Measurements from ENCODE around the gene KBTBD6. TPM values are rescaled to one million over a fixed set of nuclear protein-coding genes. Genes with fewer than 3 reads are reported as not detected.

KBTBD6 gene
- total RNA-seq (2021) (9.2 to 10.3 TPM (median 10.2 TPM) in 3 replicates), Bru-seq, nascent RNA (percentile 95 among the genes with signal in this experiment)
- long read RNA-seq, experiment 1, full-length matches to known transcripts: 58 of 59 reads
- long read RNA-seq, experiment 1, partial matches to known transcripts: 0 of 59 reads
- long read RNA-seq, experiment 1, other reads (novel, unspliced or antisense): 1 of 59 reads
- long read RNA-seq, experiment 2, full-length matches to known transcripts: 13 of 13 reads
- long read RNA-seq, experiment 2, partial matches to known transcripts: 0 of 13 reads
- long read RNA-seq, experiment 2, other reads (novel, unspliced or antisense): 0 of 13 reads
- long read RNA-seq, experiment 3, full-length matches to known transcripts: 7 of 8 reads
- long read RNA-seq, experiment 3, partial matches to known transcripts: 0 of 8 reads
- long read RNA-seq, experiment 3, other reads (novel, unspliced or antisense): 1 of 8 reads

GRCh38 chr13:41132512-41133152 is at the start of gene KBTBD6:
KBTBD6 (minus strand) TSS chr13:41132802; CDS start chr13:41132511, 291 bp downstream.
- H3K9me3 Mint-ChIP-seq: no peaks in the 10 kb centered on the region
- no peaks in the 10 kb centered on the region for H3K27me3 Mint-ChIP-seq (ENCODE audit: low read depth)
- peak within 1 kb of the TSS; percentile 94 for H3K27ac Mint-ChIP-seq
- H3K4me1 Mint-ChIP-seq: peaks cover 43% of the 10 kb centered on the region
- peak; percentile 96 for DNase-seq (ENCODE audit: low spot score)
- CTCF ChIA-PET: no interaction called here
- POLR2A ChIA-PET: no interaction called here
- peak; percentile 98 for ATAC-seq
- H3K4me3 Mint-ChIP-seq: peak within 1 kb of the TSS; percentile 96
- peaks cover 3% of the 10 kb centered on the region; the same call in 1 of the 2 replicates for H3K36me3 Mint-ChIP-seq
- TF ChIP-seq NFE2L1 (CRISPR knock-in tag; IDR thresholded peaks at IDR 0.05) (peak; percentile 66), E2F5 (CRISPR knock-in tag; IDR thresholded peaks at IDR 0.05) (no peak), ZNF232 (CRISPR knock-in tag; IDR thresholded peaks at IDR 0.05) (no peak), ZNF425 (CRISPR knock-in tag; conservative IDR thresholded peaks at IDR 0.05) (no peak), E2F1 (CRISPR knock-in tag; IDR thresholded peaks at IDR 0.05) (no peak), SP1 (CRISPR knock-in tag; conservative IDR thresholded peaks at IDR 0.05) (peak; percentile 68), AR (CRISPR knock-in tag; IDR thresholded peaks at IDR 0.05) (no peak), ZMAT4 (CRISPR knock-in tag; IDR thresholded peaks at IDR 0.05) (no peak), CREB1 (CRISPR knock-in tag; IDR thresholded peaks at IDR 0.05) (no peak), CREM (CRISPR knock-in tag; IDR thresholded peaks at IDR 0.05) (peak; percentile 81; the same call in 1 of the 2 replicates), ATF1 (CRISPR knock-in tag; IDR thresholded peaks at IDR 0.05) (no peak), JUN (CRISPR knock-in tag; IDR thresholded peaks at IDR 0.05) (no peak), ETV6 (CRISPR knock-in tag; IDR thresholded peaks at IDR 0.05) (no peak), ARID4B (CRISPR knock-in tag; IDR thresholded peaks at IDR 0.05; ENCODE audit: borderline replicate concordance) (0 out of 2 replicates have a peak, but pooled peaks have one; percentile 6), MAX (CRISPR knock-in tag; IDR thresholded peaks at IDR 0.05) (peak; percentile 64; the same call in 1 of the 2 replicates), AFF4 (CRISPR knock-in tag; IDR thresholded peaks at IDR 0.05; ENCODE audit: borderline replicate concordance) (no peak), HMGXB4 (CRISPR knock-in tag; IDR thresholded peaks at IDR 0.05) (no peak)

Measured in WTC11 (cell line).